SK-N-SH treated with all-trans-retinoic acid at 6 μM for 48 hours (cell line): Measurements from ENCODE around the gene COL25A1.

ENCODE experiments used
- CSDC2 ChIP-seq: fragments of 250-450 bp; sonication (Bioruptor Pico); IDR thresholded peaks from 2 replicates; pipeline ENCODE4 v1.5.0; 2020; ENCODE audit warnings: mild to moderate bottlenecking, moderate library complexity
- GLIS3 ChIP-seq: fragments of 250-450 bp; sonication (Bioruptor Pico); IDR thresholded peaks from 2 replicates; pipeline ENCODE4 v1.5.0; 2020; ENCODE audit warnings: mild to moderate bottlenecking, moderate library complexity
- SNAI2 ChIP-seq: fragments of 250-450 bp; sonication (Bioruptor Pico); IDR thresholded peaks from 2 replicates; pipeline ENCODE4 v1.5.0; 2020; ENCODE audit warnings: mild to moderate bottlenecking, moderate library complexity
- ZFP3 ChIP-seq: fragments of 250-450 bp; sonication (Bioruptor Pico); IDR thresholded peaks from 2 replicates; pipeline ENCODE4 v1.5.0; 2020; ENCODE audit warnings: mild to moderate bottlenecking, moderate library complexity
- ZFP30 ChIP-seq: fragments of 450-650 bp; formaldehyde crosslinking; IDR thresholded peaks from 2 replicates; pipeline ENCODE4 v1.5.0; 2022; ENCODE audit warnings: mild to moderate bottlenecking, moderate library complexity
- ZNF565 ChIP-seq: fragments of 450-650 bp; formaldehyde crosslinking; conservative IDR thresholded peaks from 2 replicates; pipeline ENCODE4 v1.5.0; 2020; ENCODE audit warnings: low read depth, mild to moderate bottlenecking, moderate library complexity
- TF ChIP-seq, protein P1 (sequence below): fragments of 250-450 bp; sonication (Bioruptor Pico); IDR thresholded peaks from 2 replicates; pipeline ENCODE4 v1.5.1; 2020; ENCODE audit warnings: low read depth, mild to moderate bottlenecking, moderate library complexity

GRCh38 chr4:109166586-109166985 is 135.9 kb downstream of the COL25A1 start:
- no peak for TF ChIP-seq ZFP30
- no peak for TF ChIP-seq GLIS3 (CRISPR knock-in tag)
- no peak for TF ChIP-seq ZFP3 (CRISPR knock-in tag)
- TF ChIP-seq, protein P1, sequence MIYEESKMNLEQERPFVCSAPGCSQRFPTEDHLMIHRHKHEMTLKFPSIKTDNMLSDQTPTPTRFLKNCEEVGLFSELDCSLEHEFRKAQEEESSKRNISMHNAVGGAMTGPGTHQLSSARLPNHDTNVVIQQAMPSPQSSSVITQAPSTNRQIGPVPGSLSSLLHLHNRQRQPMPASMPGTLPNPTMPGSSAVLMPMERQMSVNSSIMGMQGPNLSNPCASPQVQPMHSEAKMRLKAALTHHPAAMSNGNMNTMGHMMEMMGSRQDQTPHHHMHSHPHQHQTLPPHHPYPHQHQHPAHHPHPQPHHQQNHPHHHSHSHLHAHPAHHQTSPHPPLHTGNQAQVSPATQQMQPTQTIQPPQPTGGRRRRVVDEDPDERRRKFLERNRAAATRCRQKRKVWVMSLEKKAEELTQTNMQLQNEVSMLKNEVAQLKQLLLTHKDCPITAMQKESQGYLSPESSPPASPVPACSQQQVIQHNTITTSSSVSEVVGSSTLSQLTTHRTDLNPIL (CRISPR knock-in tag): no peak
- no peak for TF ChIP-seq CSDC2
- no peak for TF ChIP-seq ZNF565
- no peak for TF ChIP-seq SNAI2 (CRISPR knock-in tag)
